HepG2 (cell line): ENCODE results near the gene FNDC3B. TPM values are rescaled to one million over a fixed set of nuclear protein-coding genes. Genes with fewer than 3 reads are reported as not detected.

Experiments used
- ATAC-seq: fragments of 200-7000 bp; cut with Tn5 transposase; 3 replicates; pipeline ENCODE4 v1.9.1; 2020; ENCODE audit warnings: mild to moderate bottlenecking, moderate library complexity
- BruUV-seq: library from RNA; stranded (reverse); fragments of 400-500 nt; replicated peaks from 2 replicates; lab custom pipeline; 2021; lab: Mats Ljungman, UMichigan
- CTCF ChIA-PET: fragments of 300-600 bp; formaldehyde crosslinking; extraction: SDS; loops from one replicate; lab custom pipeline; 2021; ENCODE audit warnings: low total read pairs, inconsistent platforms, low intra/inter-chr PET ratio; lab: Yijun Ruan, JAX
- POLR2A ChIA-PET: fragments of 350-600 bp; sonication (Branson Sonifier 250); formaldehyde crosslinking; loops from one replicate; lab custom pipeline; 2020; ENCODE audit warnings: antibody characterized with exemption, inconsistent platforms; lab: Yijun Ruan, JAX
- DNase-seq: peaks from one replicate; pipeline ENCODE4 v3.0.0-alpha.2; 2015; ENCODE audit warnings: low spot score
- FAIRE-seq: peaks from 3 replicates; lab custom pipeline; 2011; peaks lifted over from hg19 to GRCh38; lab: Jason Lieb, UNC
- H2AFZ ChIP-seq: one replicate; pipeline ENCODE4 v1.6.1; 2011; ENCODE audit warnings: low read length, inconsistent platforms
- H3K27ac ChIP-seq: fragments of 300-600 bp; 3 replicates; pipeline ENCODE4 v1.8.0; 2011; ENCODE audit warnings: mixed run types, mild to moderate bottlenecking, mixed read lengths, low read length, inconsistent platforms; ENCODE audit not compliant: insufficient read depth; ENCODE audit errors: extremely low read length
- H3K27me3 ChIP-seq, 2 experiments: fragments of 200-600 bp in 1 of 2; 2 replicates in 1 of 2; 3 replicates in 1 of 2; pipeline versions ENCODE4 v1.6.0 to v1.8.0; 2011; ENCODE audit warnings: low read length in 2 of 2, mild to moderate bottlenecking in 2 of 2, moderate library complexity in 2 of 2, inconsistent platforms in 1 of 2; ENCODE audit not compliant: insufficient read depth in 2 of 2, control insufficient read depth in 1 of 2
- H3K36me3 ChIP-seq, 2 experiments: fragments of 200-600 bp in 1 of 2; replicated peaks in 1 of 2; 2 replicates in 1 of 2; 3 replicates in 1 of 2; pipeline versions ENCODE4 v1.5.1 to v1.8.0; 2011; ENCODE audit warnings: low read length in 2 of 2, inconsistent platforms in 1 of 2; ENCODE audit not compliant: insufficient read depth in 2 of 2, control insufficient read depth in 1 of 2
- H3K4me1 ChIP-seq: 2 replicates; pipeline ENCODE4 v1.5.1; 2012; ENCODE audit warnings: low read length, inconsistent platforms; ENCODE audit not compliant: insufficient read depth
- H3K4me2 ChIP-seq: 2 replicates; pipeline ENCODE4 v1.6.0; 2011; ENCODE audit warnings: low read depth, low read length, inconsistent platforms
- H3K4me3 ChIP-seq, 3 experiments: fragments of 200-600 bp in 1 of 3; sonication (generic), shearing (Covaris generic) in 1 of 3; replicated peaks in 1 of 3; 2 replicates each; pipeline ENCODE4 v1.5.1; 2011 to 2016; ENCODE audit warnings: low read length in 3 of 3, inconsistent platforms in 2 of 3, low read depth in 2 of 3, mild to moderate bottlenecking in 2 of 3, control low read depth in 1 of 3, mixed read lengths in 1 of 3; ENCODE audit not compliant: insufficient read depth in 1 of 3
- H3K79me2 ChIP-seq: one replicate; pipeline ENCODE4 v1.6.1; 2011; ENCODE audit warnings: low read length, inconsistent platforms; ENCODE audit not compliant: insufficient read depth
- H3K9ac ChIP-seq: 2 replicates; pipeline ENCODE4 v1.6.0; 2011; ENCODE audit warnings: mild to moderate bottlenecking, low read depth, low read length, inconsistent platforms; ENCODE audit not compliant: insufficient read depth
- H3K9me3 ChIP-seq: 2 replicates; pipeline ENCODE4 v1.5.1; 2012; ENCODE audit warnings: mild to moderate bottlenecking, low read length
- H4K20me1 ChIP-seq: 2 replicates; pipeline ENCODE4 v1.6.0; 2011; ENCODE audit warnings: inconsistent platforms, mild to moderate bottlenecking, low read length, moderate library complexity; ENCODE audit not compliant: insufficient read depth
- AFF4 ChIP-seq: sonication (generic); formaldehyde crosslinking; IDR thresholded peaks from 2 replicates; pipeline ENCODE4 v1.4.0; 2020; ENCODE audit warnings: missing genetic modification reagents
- ASH2L ChIP-seq: fragments of 300-600, 200-600 bp; sonication (generic); IDR thresholded peaks from 2 replicates; pipeline ENCODE4 v1.7.0; 2017; ENCODE audit warnings: low read depth, mild to moderate bottlenecking, moderate library complexity, mixed read lengths, low read length; ENCODE audit not compliant: insufficient read length
- GLI4 ChIP-seq: sonication (generic); formaldehyde crosslinking; IDR thresholded peaks from 2 replicates; pipeline ENCODE4 v1.5.1; 2020; ENCODE audit warnings: missing genetic modification reagents, mild to moderate bottlenecking, moderate library complexity, borderline replicate concordance
- RBM22 ChIP-seq: fragments of 200-400 bp; formaldehyde crosslinking; optimal IDR thresholded peaks from 2 replicates; pipeline ENCODE3; 2017; ENCODE audit warnings: mild to moderate bottlenecking, low read length, moderate library complexity
- REXO4 ChIP-seq: sonication (generic); formaldehyde crosslinking; IDR thresholded peaks from 2 replicates; pipeline ENCODE4 v1.8.0; 2022; ENCODE audit warnings: missing genetic modification reagents, mild to moderate bottlenecking, borderline replicate concordance
- RXRA ChIP-seq: sonication (generic); formaldehyde crosslinking; IDR thresholded peaks from 2 replicates; pipeline ENCODE4 v1.5.1; 2020; ENCODE audit warnings: missing genetic modification reagents
- U2AF2 ChIP-seq: fragments of 200-400 bp; formaldehyde crosslinking; IDR thresholded peaks from 2 replicates; pipeline ENCODE4 v1.6.1; 2017; ENCODE audit warnings: low read depth, mild to moderate bottlenecking, low read length
- ZNF362 ChIP-seq: sonication (generic); formaldehyde crosslinking; IDR thresholded peaks from 2 replicates; pipeline ENCODE4 v1.4.0; 2020; ENCODE audit warnings: missing genetic modification reagents, mild to moderate bottlenecking, borderline replicate concordance
- ZNF460 ChIP-seq: sonication (generic); formaldehyde crosslinking; IDR thresholded peaks from 2 replicates; pipeline ENCODE4 v1.5.1; 2020; ENCODE audit warnings: missing genetic modification reagents, mild to moderate bottlenecking, borderline replicate concordance
- ZNF7 ChIP-seq: IDR thresholded peaks from 2 replicates; pipeline ENCODE4 v1.6.1; 2016; ENCODE audit warnings: missing biosample characterization, missing genetic modification reagents
- ZNF891 ChIP-seq: sonication (generic); formaldehyde crosslinking; IDR thresholded peaks from 2 replicates; pipeline ENCODE4 v1.5.0; 2020; ENCODE audit warnings: mild to moderate bottlenecking, missing genetic modification reagents
- WGBS: methylation state at CpG from one replicate; pipeline ENCODE4 v1.1.6; 2017; ENCODE audit warnings: low lambda C conversion rate; 5-methylcytosine and 5-hydroxymethylcytosine counted together
- in situ Hi-C: cut with HindIII; loops from 2 replicates; pipeline ENCODE4 v1.10.0; 2017; ENCODE audit warnings: low pct_unique_long_range_greater_than_20kb; ENCODE audit not compliant: extremely low pct_ligation_motif_present
- intact Hi-C: fragments of 100-400 bp; cut with micrococcal nuclease; formaldehyde crosslinking; loops from one replicate; pipeline ENCODE4 v1.10.0; 2022; ENCODE audit not compliant: unreplicated experiment
- polyA plus RNA-seq, 8 experiments: library from polyadenylated mRNA; depleted of rRNA in 3 of 8; stranded (reverse) in 7 of 8; unstranded in 1 of 8; fragments of >200 nt; fragmentation: Illumina TruSeq in 4 of 8; extraction: Trizol in 4 of 8; gene quantifications; 2 replicates each; pipeline versions ENCODE4 v1.2.1 to v1.2.3, GENCODE V29; 2011 to 2016; ENCODE audit warnings: low read depth in 4 of 8, missing spikeins in 1 of 8, mixed read lengths in 1 of 8; ENCODE audit not compliant: insufficient read depth in 1 of 8
- total RNA-seq, 5 experiments: library from RNA; depleted of rRNA; stranded (reverse); fragments of >200 nt; fragmentation: Illumina TruSeq; extraction: Trizol; gene quantifications; 2 replicates each; pipeline ENCODE4 v1.2.3, GENCODE V29; 2016; ENCODE audit warnings: low read depth in 1 of 5
- TF ChIP-seq, protein P1 (sequence below): IDR thresholded peaks from 2 replicates; pipeline ENCODE4 v1.6.1; 2016
- TF ChIP-seq, protein P2 (sequence below): sonication (generic); formaldehyde crosslinking; conservative IDR thresholded peaks from 2 replicates; pipeline ENCODE4 v1.4.0; 2020; ENCODE audit warnings: missing genetic modification reagents
- TF ChIP-seq, protein P3 (sequence below): sonication (generic); formaldehyde crosslinking; IDR thresholded peaks from 2 replicates; pipeline ENCODE4 v1.5.1; 2020; ENCODE audit warnings: mild to moderate bottlenecking, missing genetic modification reagents, moderate library complexity

The FNDC3B gene
- total and polyA plus RNA-seq, 2 of the 13 experiments (the other 11 are each of a cell fraction or from before 2014, with no cell fraction given), result 74.8 to 103 TPM

DNA sequence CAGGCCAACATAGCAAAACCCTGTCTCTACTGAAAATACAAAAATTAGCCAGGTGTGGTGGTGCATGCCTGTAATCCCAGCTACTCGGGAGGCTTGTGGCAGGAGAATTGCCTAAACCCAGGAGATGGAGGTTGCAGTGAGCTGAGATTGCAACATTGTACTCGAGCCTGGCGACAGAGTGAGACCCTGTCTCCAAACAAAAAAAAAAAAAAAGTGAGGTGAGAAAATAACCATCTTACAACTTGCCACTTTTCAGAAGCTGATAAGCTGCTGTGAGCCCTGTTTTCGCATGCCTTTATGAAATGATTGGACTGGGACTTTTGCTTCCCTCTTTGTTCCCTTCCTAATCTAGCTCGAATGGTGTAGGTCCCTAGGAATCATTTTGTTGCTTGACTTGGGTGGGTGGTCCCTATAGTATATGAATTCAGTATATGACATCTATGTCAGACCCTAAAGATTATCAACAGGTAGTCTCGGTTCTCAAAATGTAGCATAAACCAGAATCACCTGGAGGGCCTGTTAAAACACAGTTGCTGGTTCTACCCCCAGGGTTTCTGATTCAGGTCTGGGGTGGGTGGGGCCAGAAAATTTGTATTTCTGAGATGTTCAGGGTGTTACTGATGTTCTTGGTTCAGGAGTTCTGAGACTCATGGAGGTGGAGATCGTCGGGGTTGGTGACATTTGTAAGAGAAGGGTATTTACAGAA lies 107.9 kb downstream of the FNDC3B start:
- no peak overlapping the region for H2AFZ ChIP-seq
- H3K36me3 ChIP-seq, result peaks cover 13 to 40% of the 10 kb centered on the region in 2 experiments
- 90% methylated on average over 8 of the region's 8 CpGs for WGBS
- in situ Hi-C loops, result no loop called here
- peak overlapping the region; percentile 35 for H3K27ac ChIP-seq
- H4K20me1 ChIP-seq, result peaks cover 92% of the 10 kb centered on the region
- FAIRE-seq, result no peak
- ATAC-seq, result peak; percentile 12; the same call in 1 of the 3 replicates
- no peaks in the 10 kb centered on the region for H3K9me3 ChIP-seq
- no peak for DNase-seq
- no peak overlapping the region for H3K9ac ChIP-seq
- peaks cover 97% of the 10 kb centered on the region for H3K79me2 ChIP-seq
- intact Hi-C loops, result no loop called here
- no peak overlapping the region for H3K4me3 ChIP-seq
- ChIA-PET POLR2A (no interaction called here), CTCF (no interaction called here)
- no TSS peak for BruUV-seq
- TF ChIP-seq, protein P1, sequence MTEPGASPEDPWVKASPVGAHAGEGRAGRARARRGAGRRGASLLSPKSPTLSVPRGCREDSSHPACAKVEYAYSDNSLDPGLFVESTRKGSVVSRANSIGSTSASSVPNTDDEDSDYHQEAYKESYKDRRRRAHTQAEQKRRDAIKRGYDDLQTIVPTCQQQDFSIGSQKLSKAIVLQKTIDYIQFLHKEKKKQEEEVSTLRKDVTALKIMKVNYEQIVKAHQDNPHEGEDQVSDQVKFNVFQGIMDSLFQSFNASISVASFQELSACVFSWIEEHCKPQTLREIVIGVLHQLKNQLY, result no peak
- TF ChIP-seq REXO4 (CRISPR knock-in tag) (no peak), RBM22 (peak; percentile 95), U2AF2 (no peak), ZNF362 (peak; percentile 40; the same call in 1 of the 2 replicates), ASH2L (no peak), AFF4 (CRISPR knock-in tag) (no peak), ZNF891 (CRISPR knock-in tag) (no peak), RXRA (CRISPR knock-in tag) (no peak), ZNF7 (CRISPR knock-in tag) (no peak), GLI4 (CRISPR knock-in tag) (no peak), ZNF460 (CRISPR knock-in tag) (peak; percentile 65; the same call in 1 of the 2 replicates)
- TF ChIP-seq, protein P2, sequence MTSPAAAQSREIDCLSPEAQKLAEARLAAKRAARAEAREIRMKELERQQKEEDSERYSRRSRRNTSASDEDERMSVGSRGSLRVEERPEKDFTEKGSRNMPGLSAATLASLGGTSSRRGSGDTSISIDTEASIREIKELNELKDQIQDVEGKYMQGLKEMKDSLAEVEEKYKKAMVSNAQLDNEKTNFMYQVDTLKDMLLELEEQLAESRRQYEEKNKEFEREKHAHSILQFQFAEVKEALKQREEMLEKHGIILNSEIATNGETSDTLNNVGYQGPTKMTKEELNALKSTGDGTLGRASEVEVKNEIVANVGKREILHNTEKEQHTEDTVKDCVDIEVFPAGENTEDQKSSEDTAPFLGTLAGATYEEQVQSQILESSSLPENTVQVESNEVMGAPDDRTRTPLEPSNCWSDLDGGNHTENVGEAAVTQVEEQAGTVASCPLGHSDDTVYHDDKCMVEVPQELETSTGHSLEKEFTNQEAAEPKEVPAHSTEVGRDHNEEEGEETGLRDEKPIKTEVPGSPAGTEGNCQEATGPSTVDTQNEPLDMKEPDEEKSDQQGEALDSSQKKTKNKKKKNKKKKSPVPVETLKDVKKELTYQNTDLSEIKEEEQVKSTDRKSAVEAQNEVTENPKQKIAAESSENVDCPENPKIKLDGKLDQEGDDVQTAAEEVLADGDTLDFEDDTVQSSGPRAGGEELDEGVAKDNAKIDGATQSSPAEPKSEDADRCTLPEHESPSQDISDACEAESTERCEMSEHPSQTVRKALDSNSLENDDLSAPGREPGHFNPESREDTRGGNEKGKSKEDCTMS (CRISPR knock-in tag), result no peak
- TF ChIP-seq, protein P3, sequence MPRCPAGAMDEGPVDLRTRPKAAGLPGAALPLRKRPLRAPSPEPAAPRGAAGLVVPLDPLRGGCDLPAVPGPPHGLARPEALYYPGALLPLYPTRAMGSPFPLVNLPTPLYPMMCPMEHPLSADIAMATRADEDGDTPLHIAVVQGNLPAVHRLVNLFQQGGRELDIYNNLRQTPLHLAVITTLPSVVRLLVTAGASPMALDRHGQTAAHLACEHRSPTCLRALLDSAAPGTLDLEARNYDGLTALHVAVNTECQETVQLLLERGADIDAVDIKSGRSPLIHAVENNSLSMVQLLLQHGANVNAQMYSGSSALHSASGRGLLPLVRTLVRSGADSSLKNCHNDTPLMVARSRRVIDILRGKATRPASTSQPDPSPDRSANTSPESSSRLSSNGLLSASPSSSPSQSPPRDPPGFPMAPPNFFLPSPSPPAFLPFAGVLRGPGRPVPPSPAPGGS (CRISPR knock-in tag), result no peak
- peaks cover 91% of the 10 kb centered on the region for H3K4me1 ChIP-seq
- H3K4me2 ChIP-seq, result no peak overlapping the region
- H3K27me3 ChIP-seq, result no peaks in the 10 kb centered on the region
